ENCODE measurements around the gene AKR1D1. TPM values are rescaled to one million over a fixed set of nuclear protein-coding genes. Genes with fewer than 3 reads are reported as not detected.

The AKR1D1 gene
- total RNA-seq, 1 donor from 2014 or later, result not detected

GRCh38 chr7:138095972-138096935 is 20.0 kb downstream of the AKR1D1 start:
- no peaks in the 10 kb centered on the region for H3K79me2 ChIP-seq (ENCODE audit: low read depth)
- Mint-ChIP-seq H3K4me3 (no peak overlapping the region), H3K36me3 (no peaks in the 10 kb centered on the region), H3K27me3 (ENCODE audit: insufficient read depth, low read depth) (peaks cover 4% of the 10 kb centered on the region), H3K4me1 (peaks cover 7% of the 10 kb centered on the region), H3K9me3 (peaks cover 6% of the 10 kb centered on the region), H3K27ac (no peak overlapping the region)
- no peaks in the 10 kb centered on the region for H3K36me3 ChIP-seq
- no peak overlapping the region for H3K9ac ChIP-seq
- H3K27ac ChIP-seq, result no peak overlapping the region
- H3K4me1 ChIP-seq, result no peaks in the 10 kb centered on the region
- no peaks in the 10 kb centered on the region for H3F3A ChIP-seq (ENCODE audit: low read depth)
- H3K4me2 ChIP-seq, result no peak overlapping the region
- no peaks in the 10 kb centered on the region for H4K20me1 ChIP-seq (ENCODE audit: low read depth)
- H3K4me3 ChIP-seq, result no peak overlapping the region
- H3K9me3 ChIP-seq (ENCODE audit: low read depth), result no peaks in the 10 kb centered on the region
- H2AFZ ChIP-seq (replicated peaks), result no peak overlapping the region
- no peak for DNase-seq (ENCODE audit: low spot score)
- no peak for TF ChIP-seq EZH2 (IDR thresholded peaks at IDR 0.05)
- no peak for TF ChIP-seq EZH2phosphoT487 (IDR thresholded peaks at IDR 0.05)
- TF ChIP-seq, protein P1, sequence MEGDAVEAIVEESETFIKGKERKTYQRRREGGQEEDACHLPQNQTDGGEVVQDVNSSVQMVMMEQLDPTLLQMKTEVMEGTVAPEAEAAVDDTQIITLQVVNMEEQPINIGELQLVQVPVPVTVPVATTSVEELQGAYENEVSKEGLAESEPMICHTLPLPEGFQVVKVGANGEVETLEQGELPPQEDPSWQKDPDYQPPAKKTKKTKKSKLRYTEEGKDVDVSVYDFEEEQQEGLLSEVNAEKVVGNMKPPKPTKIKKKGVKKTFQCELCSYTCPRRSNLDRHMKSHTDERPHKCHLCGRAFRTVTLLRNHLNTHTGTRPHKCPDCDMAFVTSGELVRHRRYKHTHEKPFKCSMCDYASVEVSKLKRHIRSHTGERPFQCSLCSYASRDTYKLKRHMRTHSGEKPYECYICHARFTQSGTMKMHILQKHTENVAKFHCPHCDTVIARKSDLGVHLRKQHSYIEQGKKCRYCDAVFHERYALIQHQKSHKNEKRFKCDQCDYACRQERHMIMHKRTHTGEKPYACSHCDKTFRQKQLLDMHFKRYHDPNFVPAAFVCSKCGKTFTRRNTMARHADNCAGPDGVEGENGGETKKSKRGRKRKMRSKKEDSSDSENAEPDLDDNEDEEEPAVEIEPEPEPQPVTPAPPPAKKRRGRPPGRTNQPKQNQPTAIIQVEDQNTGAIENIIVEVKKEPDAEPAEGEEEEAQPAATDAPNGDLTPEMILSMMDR (IDR thresholded peaks at IDR 0.05), result no peak
- H3K27me3 ChIP-seq, result no peaks in the 10 kb centered on the region

DNA sequence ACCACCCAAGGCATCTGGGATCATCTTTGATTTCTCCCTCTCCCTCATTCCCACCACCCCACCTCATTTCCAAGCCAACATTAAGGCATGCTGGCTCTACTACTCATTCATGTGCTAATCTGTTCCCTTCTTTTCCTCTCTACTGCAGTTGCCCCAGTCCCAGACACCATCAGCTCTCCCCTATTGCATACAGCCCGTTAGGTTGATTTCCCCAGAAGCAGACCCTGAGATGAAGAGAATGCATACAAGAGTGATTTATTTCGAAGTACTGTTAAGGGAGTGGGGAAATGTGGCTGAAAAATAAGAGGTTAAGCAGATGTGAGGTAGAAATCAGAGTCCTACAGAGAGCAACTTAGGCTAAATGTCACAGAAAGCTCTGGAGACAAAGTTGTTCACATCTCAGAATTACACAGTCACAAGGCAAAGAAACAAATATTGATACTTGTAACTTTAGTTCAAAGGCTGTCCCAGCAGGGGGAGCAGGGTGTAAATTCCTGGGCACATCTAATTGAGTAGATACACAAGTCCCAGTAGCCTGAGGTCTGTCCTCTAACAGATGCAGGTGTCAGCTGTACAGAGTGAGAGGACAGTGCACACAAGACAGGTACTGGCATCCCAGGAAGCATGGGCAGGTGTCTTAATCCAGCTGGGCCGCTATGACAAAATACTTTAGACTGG is 20.9 kb downstream of the AKR1D1 start:
- no peaks in the 10 kb centered on the region for H3K36me3 ChIP-seq
- Mint-ChIP-seq H3K27me3 (ENCODE audit: insufficient read depth, low read depth) (peaks cover 4% of the 10 kb centered on the region), H3K36me3 (no peaks in the 10 kb centered on the region), H3K27ac (no peak overlapping the region), H3K4me1 (peaks cover 7% of the 10 kb centered on the region), H3K4me3 (no peak overlapping the region), H3K9me3 (peaks cover 6% of the 10 kb centered on the region)
- no peak overlapping the region for H3K4me2 ChIP-seq
- H4K20me1 ChIP-seq (ENCODE audit: low read depth), result no peaks in the 10 kb centered on the region
- TF ChIP-seq, protein P1 (IDR thresholded peaks at IDR 0.05), result peak; percentile 27
- no peak for TF ChIP-seq EZH2phosphoT487 (IDR thresholded peaks at IDR 0.05)
- H3K4me1 ChIP-seq, result no peaks in the 10 kb centered on the region
- H3K4me3 ChIP-seq, result no peak overlapping the region
- H3K9ac ChIP-seq, result no peak overlapping the region
- peak; percentile 30 for DNase-seq (ENCODE audit: low spot score)
- no peaks in the 10 kb centered on the region for H3K79me2 ChIP-seq (ENCODE audit: low read depth)
- H3K9me3 ChIP-seq (ENCODE audit: low read depth), result no peaks in the 10 kb centered on the region
- no peak overlapping the region for H3K27ac ChIP-seq
- H2AFZ ChIP-seq (replicated peaks), result peak overlapping the region; percentile 34
- H3K27me3 ChIP-seq, result no peaks in the 10 kb centered on the region
- no peaks in the 10 kb centered on the region for H3F3A ChIP-seq (ENCODE audit: low read depth)

DNA sequence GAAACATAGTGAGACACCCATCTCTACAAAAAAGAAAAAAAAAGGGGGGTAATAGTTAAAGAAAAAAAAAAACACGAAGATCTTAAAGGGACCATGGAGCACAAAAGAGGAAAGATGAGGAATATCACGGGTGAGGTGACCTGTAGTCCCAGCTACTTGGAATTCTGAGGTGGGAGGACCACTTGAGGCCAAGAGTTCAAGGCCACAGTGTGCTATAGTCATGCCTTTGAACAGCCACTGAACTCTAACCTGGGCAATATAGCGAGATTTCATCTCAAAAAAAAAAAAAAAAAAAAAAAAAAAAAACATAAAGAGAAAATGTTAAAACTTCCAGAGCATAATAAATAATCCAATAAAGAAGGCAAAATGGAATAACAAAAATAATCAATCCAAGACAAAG is 23.6 kb downstream of the AKR1D1 start:
- Mint-ChIP-seq H3K4me3 (no peak overlapping the region), H3K27ac (no peak overlapping the region), H3K4me1 (peaks cover 7% of the 10 kb centered on the region), H3K27me3 (ENCODE audit: insufficient read depth, low read depth) (peaks cover 4% of the 10 kb centered on the region), H3K9me3 (peaks cover 6% of the 10 kb centered on the region), H3K36me3 (no peaks in the 10 kb centered on the region)
- no peak overlapping the region for H3K4me3 ChIP-seq
- H3K9me3 ChIP-seq (ENCODE audit: low read depth), result no peaks in the 10 kb centered on the region
- TF ChIP-seq, protein P1 (IDR thresholded peaks at IDR 0.05), result no peak
- TF ChIP-seq EZH2phosphoT487 (IDR thresholded peaks at IDR 0.05) (no peak), EZH2 (IDR thresholded peaks at IDR 0.05) (no peak)
- H3K9ac ChIP-seq, result no peak overlapping the region
- H3K4me2 ChIP-seq, result no peak overlapping the region
- no peak overlapping the region for H2AFZ ChIP-seq (replicated peaks)
- no peak for DNase-seq (ENCODE audit: low spot score)
- no peaks in the 10 kb centered on the region for H3K27me3 ChIP-seq
- no peaks in the 10 kb centered on the region for H4K20me1 ChIP-seq (ENCODE audit: low read depth)
- no peak overlapping the region for H3K27ac ChIP-seq
- H3K79me2 ChIP-seq (ENCODE audit: low read depth), result no peaks in the 10 kb centered on the region
- no peaks in the 10 kb centered on the region for H3K36me3 ChIP-seq
- H3F3A ChIP-seq (ENCODE audit: low read depth), result peaks cover under 1% of the 10 kb centered on the region
- H3K4me1 ChIP-seq, result no peaks in the 10 kb centered on the region

All from neural progenitor cell (in vitro differentiated cells).